ENCODE data around the gene MERTK. TPM values are rescaled to one million over a fixed set of nuclear protein-coding genes. Genes with fewer than 3 reads are reported as not detected.

MERTK gene
- total RNA-seq, 6 experiments from 2014 or later: 10.6 to 18.3 (median 13.1) TPM

GRCh38 chr2:112020561-112020960 is 122.2 kb downstream of the MERTK start:
- DNase-seq (no peak), ATAC-seq (no peak)
- no peak for TF ChIP-seq CTCF (IDR thresholded peaks at IDR 0.05)
- TF ChIP-seq POLR2A (IDR thresholded peaks at IDR 0.05): no peak
- WGBS (ENCODE audit: insufficient coverage, low coverage, low lambda C conversion rate, missing lambda C conversion rate): 100% methylated on average over 3 of the region's 3 CpGs
- H3K4me3 ChIP-seq: no peak overlapping the region
- intact Hi-C loops (cut with DNase I): no loop called here
- H3K9me3 ChIP-seq: no peaks in the 10 kb centered on the region
- peaks cover 0 to 12% (median 5%) of the 10 kb centered on the region in 4 donors for H3K36me3 ChIP-seq
- no peaks in the 10 kb centered on the region for H3K27me3 ChIP-seq
- H3K4me1 ChIP-seq: no peaks in the 10 kb centered on the region
- H3K27ac ChIP-seq: no peak overlapping the region

- Histone ChIP-seq H3K27me3 (no peaks in the 10 kb centered on the region), H3K4me1 (no peaks in the 10 kb centered on the region), H3K4me3 (no peak overlapping the region), H3K27ac (no peak overlapping the region), H3K9me3 (no peaks in the 10 kb centered on the region), H3K36me3 (peaks cover 0 to 12% (median 5%) of the 10 kb centered on the region in 4 donors)
- intact Hi-C loops (cut with DNase I): no loop called here
- 95% methylated on average over 9 of the region's 10 CpGs for WGBS (ENCODE audit: insufficient coverage, low coverage, low lambda C conversion rate, missing lambda C conversion rate)
- TF ChIP-seq CTCF (IDR thresholded peaks at IDR 0.05) (no peak), POLR2A (IDR thresholded peaks at IDR 0.05) (no peak)
- DNase-seq (no peak), ATAC-seq (no peak)
Observed at GRCh38 chr2:112021290-112021689, 122.9 kb downstream of the MERTK start.

- ATAC-seq: peak in 1 of 4 donors; percentile 23
- Histone ChIP-seq H3K27me3 (no peaks in the 10 kb centered on the region), H3K4me3 (no peak overlapping the region), H3K27ac (no peak overlapping the region), H3K4me1 (no peaks in the 10 kb centered on the region), H3K9me3 (no peaks in the 10 kb centered on the region), H3K36me3 (peaks cover 0 to 12% (median 5%) of the 10 kb centered on the region in 4 donors)
- no peak for DNase-seq
- intact Hi-C loops (cut with DNase I): no loop called here
- TF ChIP-seq CTCF (IDR thresholded peaks at IDR 0.05): no peak
- no peak for TF ChIP-seq POLR2A (IDR thresholded peaks at IDR 0.05)
- WGBS (ENCODE audit: insufficient coverage, low coverage, low lambda C conversion rate, missing lambda C conversion rate): 88% methylated on average over 8 of the region's 8 CpGs
Observed at GRCh38 chr2:112021781-112022231, 123.4 kb downstream of the MERTK start.

- 63% methylated on average over 3 of the region's 5 CpGs for WGBS (ENCODE audit: insufficient coverage, low coverage, low lambda C conversion rate, missing lambda C conversion rate)
- intact Hi-C loops (cut with DNase I): no loop called here
- DNase-seq (no peak), ATAC-seq (no peak)
- H3K4me3 ChIP-seq: no peak overlapping the region
- H3K36me3 ChIP-seq: peaks cover 0 to 17% (median 7%) of the 10 kb centered on the region in 4 donors
- H3K9me3 ChIP-seq: no peaks in the 10 kb centered on the region
- TF ChIP-seq POLR2A (IDR thresholded peaks at IDR 0.05) (no peak), CTCF (IDR thresholded peaks at IDR 0.05) (no peak)
- H3K4me1 ChIP-seq: no peaks in the 10 kb centered on the region
- no peaks in the 10 kb centered on the region for H3K27me3 ChIP-seq
- H3K27ac ChIP-seq: peak overlapping the region in 1 of 3 donors; percentile 10
Observed at GRCh38 chr2:112023707-112024106, 125.3 kb downstream of the MERTK start.

- H3K27me3 ChIP-seq: no peaks in the 10 kb centered on the region
- H3K4me1 ChIP-seq: no peaks in the 10 kb centered on the region
- no peak for DNase-seq
- ATAC-seq: peak; percentile 30 to 53 (median 42)
- H3K9me3 ChIP-seq: no peaks in the 10 kb centered on the region
- H3K27ac ChIP-seq: no peak overlapping the region
- no peak overlapping the region for H3K4me3 ChIP-seq
- intact Hi-C loops (cut with DNase I): no loop called here
- TF ChIP-seq POLR2A (IDR thresholded peaks at IDR 0.05) (no peak), CTCF (IDR thresholded peaks at IDR 0.05) (no peak)
- 60% methylated on average over 2 of the region's 9 CpGs for WGBS (ENCODE audit: insufficient coverage, low coverage, low lambda C conversion rate, missing lambda C conversion rate)
- peaks cover 0 to 18% (median 7%) of the 10 kb centered on the region in 4 donors for H3K36me3 ChIP-seq
Observed at GRCh38 chr2:112024231-112024630, 125.8 kb downstream of the MERTK start.

Data from right lobe of liver (tissue), 6 donors.